NT2/D1 (cell line): Measurements from ENCODE around the gene SULT1C3.

ENCODE experiments used
- YY1 ChIP-seq: IDR thresholded peaks from 2 replicates; pipeline ENCODE4 v1.6.1; 2011; ENCODE audit not compliant: insufficient read length, insufficient read depth
- ZNF274 ChIP-seq: IDR thresholded peaks from 2 replicates; pipeline ENCODE4 v1.6.1; 2011; ENCODE audit warnings: mild to moderate bottlenecking, low read depth, low read length

DNA sequence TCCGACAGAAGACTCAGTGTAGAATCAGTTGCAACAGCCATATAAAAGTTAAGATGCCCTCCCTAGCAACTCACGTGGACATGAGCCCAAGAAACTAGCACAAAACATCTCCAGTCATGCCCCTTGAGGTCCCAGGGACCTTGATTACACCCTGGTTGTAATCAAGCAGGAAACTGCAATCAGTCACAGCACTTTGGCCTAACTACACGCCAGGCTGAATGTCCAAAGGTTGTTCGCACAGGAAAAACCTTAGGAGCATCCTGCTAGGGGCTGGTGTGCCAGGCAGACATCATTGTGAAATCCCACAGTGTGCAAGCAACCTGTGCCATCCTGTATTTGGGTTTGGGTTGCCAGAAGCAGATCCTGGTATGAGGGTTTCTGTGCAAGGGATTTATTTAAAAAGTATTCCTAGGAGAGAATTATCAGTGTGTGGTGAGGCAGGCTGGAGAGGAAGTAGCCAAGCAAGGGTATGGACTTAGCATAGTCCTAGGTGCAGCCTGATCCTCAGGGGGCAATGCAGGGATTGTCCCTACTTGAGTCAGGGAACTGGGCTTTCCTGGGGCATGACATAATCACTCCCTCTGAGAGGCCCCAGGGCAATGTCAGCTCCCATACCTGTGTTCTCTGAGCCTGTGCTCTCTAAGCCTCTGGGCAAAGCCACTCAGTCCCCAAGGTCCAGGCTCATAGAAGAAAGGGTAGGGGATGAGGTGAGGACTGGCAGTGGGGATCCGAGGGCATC is 31.2 kb downstream of the SULT1C3 start:
- TF ChIP-seq YY1 (no peak), ZNF274 (no peak)
